Measurements from ENCODE around the gene MYOM1. TPM values are rescaled to one million over a fixed set of nuclear protein-coding genes. Genes with fewer than 3 reads are reported as not detected.

Gene MYOM1
- total and polyA plus RNA-seq, 2 donors (not counting 3 experiments of a cell fraction or from before 2014, with no cell fraction given) = 0.08 TPM; not detected in 1

DNA sequence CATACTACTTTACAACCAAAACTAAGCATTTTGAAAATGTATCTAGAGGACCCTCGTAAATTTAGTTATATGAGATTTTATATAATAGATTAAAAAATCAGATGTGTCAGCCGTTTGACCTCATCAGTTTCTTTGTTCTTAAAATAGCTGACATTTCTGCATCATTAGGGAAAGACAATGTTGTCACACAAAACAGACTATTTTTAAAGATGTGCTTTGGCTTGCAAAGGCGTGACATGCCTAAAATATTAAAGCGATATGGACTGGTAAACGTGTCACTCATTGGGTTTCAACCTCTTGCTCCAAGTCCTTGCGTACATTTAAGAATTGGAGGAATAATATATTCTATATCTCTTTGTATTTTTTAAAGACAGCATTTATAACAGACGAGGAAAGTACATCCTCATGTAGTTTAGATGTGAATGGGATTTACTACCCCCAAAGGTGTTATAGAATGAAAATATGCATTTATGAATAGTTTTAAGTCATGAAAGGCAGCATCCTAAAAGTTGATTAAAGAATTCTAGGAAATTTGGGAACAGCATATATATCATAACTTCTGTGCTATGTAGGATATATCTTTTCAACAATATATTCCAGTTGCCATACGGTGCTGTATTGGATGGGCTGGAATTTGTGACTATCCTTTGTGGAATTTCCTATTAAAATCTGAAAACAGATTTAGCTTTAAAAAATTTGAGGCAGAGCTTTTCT, 31.6 kb upstream of the MYOM1 start:
- Histone ChIP-seq H3K36me3 (ENCODE audit: control insufficient read depth in 2 of 2, extremely low read depth in 1 of 2, insufficient read depth in 2 of 2, low read length in 2 of 2) (peaks cover 8 to 22% of the 10 kb centered on the region in 2 experiments), H3K27ac (ENCODE audit: insufficient read depth, low read depth, low read length) (peak overlapping the region; percentile 83), H3K27me3 (ENCODE audit: control insufficient read depth in 2 of 2, insufficient read depth in 2 of 2, low read length in 2 of 2) (no peaks in the 10 kb centered on the region), H3K9me1 (replicated peaks; ENCODE audit: control insufficient read depth, extremely low read depth, insufficient read depth, low read length) (no peaks in the 10 kb centered on the region), H3K4me2 (ENCODE audit: insufficient read depth, low read length) (peak overlapping the region; percentile 96), H3K9ac (replicated peaks; ENCODE audit: extremely low read depth, insufficient read depth, low read length) (peak overlapping the region; percentile 44), H2AFZ (ENCODE audit: low read depth, low read length) (no peak overlapping the region), H3K79me2 (ENCODE audit: control insufficient read depth, insufficient read depth, low read length) (peaks cover 80% of the 10 kb centered on the region), H3K4me1 (ENCODE audit: control insufficient read depth, extremely low read depth, insufficient read depth, low read length) (peaks cover 51% of the 10 kb centered on the region), H3K4me3 (replicated peaks in 1 of 3; ENCODE audit: insufficient read depth in 1 of 3, low read depth in 1 of 3, low read length in 3 of 3) (peak overlapping the region in 1 of 3 experiments; percentile 98), H3K9me3 (replicated peaks; ENCODE audit: control insufficient read depth, insufficient read depth, low read length) (no peaks in the 10 kb centered on the region), H4K20me1 (replicated peaks; ENCODE audit: control insufficient read depth, extremely low read depth, insufficient read depth, low read length) (no peaks in the 10 kb centered on the region)
- ChIA-PET POLR2A (interaction anchor here (1.1 to 2.7 kb wide), 5 partner anchors 9 to 352 kb away, joined by 3 to 17 read pairs (median 5); no protein-coding TSS in a partner anchor), CTCF (interaction anchor here (0.6 to 3.2 kb wide), 5 partner anchors 10 to 755 kb away, joined by 3 to 10 read pairs (median 5); partner anchors contain the start of gene MYL12B)
- no peak for FAIRE-seq
- peak; percentile 28 for DNase-seq (ENCODE audit: low read depth, low spot score)
- no peak for TF ChIP-seq EZH2 (IDR thresholded peaks at IDR 0.05; ENCODE audit: borderline replicate concordance, low read depth, low read length, severe bottlenecking)
- TF ChIP-seq, protein P1, sequence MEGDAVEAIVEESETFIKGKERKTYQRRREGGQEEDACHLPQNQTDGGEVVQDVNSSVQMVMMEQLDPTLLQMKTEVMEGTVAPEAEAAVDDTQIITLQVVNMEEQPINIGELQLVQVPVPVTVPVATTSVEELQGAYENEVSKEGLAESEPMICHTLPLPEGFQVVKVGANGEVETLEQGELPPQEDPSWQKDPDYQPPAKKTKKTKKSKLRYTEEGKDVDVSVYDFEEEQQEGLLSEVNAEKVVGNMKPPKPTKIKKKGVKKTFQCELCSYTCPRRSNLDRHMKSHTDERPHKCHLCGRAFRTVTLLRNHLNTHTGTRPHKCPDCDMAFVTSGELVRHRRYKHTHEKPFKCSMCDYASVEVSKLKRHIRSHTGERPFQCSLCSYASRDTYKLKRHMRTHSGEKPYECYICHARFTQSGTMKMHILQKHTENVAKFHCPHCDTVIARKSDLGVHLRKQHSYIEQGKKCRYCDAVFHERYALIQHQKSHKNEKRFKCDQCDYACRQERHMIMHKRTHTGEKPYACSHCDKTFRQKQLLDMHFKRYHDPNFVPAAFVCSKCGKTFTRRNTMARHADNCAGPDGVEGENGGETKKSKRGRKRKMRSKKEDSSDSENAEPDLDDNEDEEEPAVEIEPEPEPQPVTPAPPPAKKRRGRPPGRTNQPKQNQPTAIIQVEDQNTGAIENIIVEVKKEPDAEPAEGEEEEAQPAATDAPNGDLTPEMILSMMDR (IDR thresholded peaks at IDR 0.05; ENCODE audit: extremely low read depth in 1 of 2, insufficient read depth in 1 of 2, low read depth in 1 of 2, low read length in 2 of 2) = no peak
- peak; percentile 64 for TF ChIP-seq POLR2AphosphoS5 (IDR thresholded peaks at IDR 0.05; ENCODE audit: insufficient read depth, low read depth, low read length)
- TF ChIP-seq GATA2 (IDR thresholded peaks at IDR 0.05; ENCODE audit: insufficient read depth, insufficient read length, low read depth, low read length) = no peak
- TF ChIP-seq MYC (IDR thresholded peaks at IDR 0.05; ENCODE audit: low read depth, low read length) = no peak
- no peak for TF ChIP-seq JUN (IDR thresholded peaks at IDR 0.05; ENCODE audit: borderline replicate concordance, insufficient read depth, insufficient read length, low read depth)
- no TSS peak for BruUV-seq (replicated peaks)
- intact Hi-C loops (cut with micrococcal nuclease) = no loop called here
- dilution Hi-C loops (cut with MboI; ENCODE audit: extremely low pct_ligation_motif_present, low sequenced_read_pairs) = loop anchor here (25.0 kb wide), 1 partner anchor 211 kb away; the partner anchor contains the start of gene TGIF1
